ENCODE results near the gene TFR2. TPM values are rescaled to one million over a fixed set of nuclear protein-coding genes. Genes with fewer than 3 reads are reported as not detected.
A peak's percentile ranks its signal among the peaks of the same experiment; 100 is the strongest.

The TFR2 gene
- total and polyA plus RNA-seq, 9 donors: 0.22 to 2.2 (median 0.81) TPM

- 69% methylated on average over 12 of the region's 18 CpGs for WGBS (ENCODE audit: insufficient coverage)
- no peaks in the 10 kb centered on the region for H3K9me3 ChIP-seq (replicated peaks; ENCODE audit: control insufficient read depth, low read depth, low read length)
- peaks cover 25% of the 10 kb centered on the region for H3K4me1 ChIP-seq (ENCODE audit: control insufficient read depth, insufficient read depth, low read length)
- no peak overlapping the region for H3K27ac ChIP-seq (ENCODE audit: low read length)
- H3K4me3 ChIP-seq (ENCODE audit: low read length): no peak overlapping the region
- peaks cover 7% of the 10 kb centered on the region for H3K27me3 ChIP-seq (ENCODE audit: control insufficient read depth, insufficient read depth, low read length)
- DNase-seq: no peak
- H3K36me3 ChIP-seq (ENCODE audit: control insufficient read depth, insufficient read depth, low read length): no peaks in the 10 kb centered on the region
Measured at GRCh38 chr7:100599911-100600729, 41.2 kb downstream of the TFR2 start.

- H3K36me3 ChIP-seq (ENCODE audit: control insufficient read depth, insufficient read depth, low read length): no peaks in the 10 kb centered on the region
- H3K27ac ChIP-seq (ENCODE audit: low read length): no peak overlapping the region
- no peaks in the 10 kb centered on the region for H3K9me3 ChIP-seq (replicated peaks; ENCODE audit: control insufficient read depth, low read depth, low read length)
- H3K27me3 ChIP-seq (ENCODE audit: control insufficient read depth, insufficient read depth, low read length): no peaks in the 10 kb centered on the region
- no peak for DNase-seq
- H3K4me1 ChIP-seq (ENCODE audit: control insufficient read depth, insufficient read depth, low read length): peaks cover 12% of the 10 kb centered on the region
- 52% methylated on average over 2 of the region's 4 CpGs for WGBS (ENCODE audit: insufficient coverage)
- H3K4me3 ChIP-seq (ENCODE audit: low read length): no peak overlapping the region
Measured at GRCh38 chr7:100598425-100598824, 42.9 kb downstream of the TFR2 start.

- Histone ChIP-seq H3K4me1 (ENCODE audit: control insufficient read depth, insufficient read depth, low read length) (peaks cover 3% of the 10 kb centered on the region), H3K4me3 (ENCODE audit: low read length) (no peak overlapping the region), H3K27ac (ENCODE audit: low read length) (no peak overlapping the region), H3K9me3 (replicated peaks; ENCODE audit: control insufficient read depth, low read depth, low read length) (no peaks in the 10 kb centered on the region), H3K36me3 (ENCODE audit: control insufficient read depth, insufficient read depth, low read length) (no peaks in the 10 kb centered on the region), H3K27me3 (ENCODE audit: control insufficient read depth, insufficient read depth, low read length) (peaks cover 1% of the 10 kb centered on the region)
- WGBS (ENCODE audit: insufficient coverage): 100% methylated on average over 3 of the region's 7 CpGs
- DNase-seq: no peak
Measured at GRCh38 chr7:100595188-100595587, 46.2 kb downstream of the TFR2 start.

- Histone ChIP-seq H3K4me3 (ENCODE audit: low read length) (no peak overlapping the region), H3K36me3 (ENCODE audit: control insufficient read depth, insufficient read depth, low read length) (no peaks in the 10 kb centered on the region), H3K27me3 (ENCODE audit: control insufficient read depth, insufficient read depth, low read length) (peaks cover 10% of the 10 kb centered on the region), H3K4me1 (ENCODE audit: control insufficient read depth, insufficient read depth, low read length) (peaks cover 14% of the 10 kb centered on the region), H3K27ac (ENCODE audit: low read length) (no peak overlapping the region), H3K9me3 (replicated peaks; ENCODE audit: control insufficient read depth, low read depth, low read length) (no peaks in the 10 kb centered on the region)
- DNase-seq: no peak
- 90% methylated on average over 16 of the region's 17 CpGs for WGBS (ENCODE audit: insufficient coverage)
Measured at GRCh38 chr7:100591596-100591995, 49.8 kb downstream of the TFR2 start.

DNA sequence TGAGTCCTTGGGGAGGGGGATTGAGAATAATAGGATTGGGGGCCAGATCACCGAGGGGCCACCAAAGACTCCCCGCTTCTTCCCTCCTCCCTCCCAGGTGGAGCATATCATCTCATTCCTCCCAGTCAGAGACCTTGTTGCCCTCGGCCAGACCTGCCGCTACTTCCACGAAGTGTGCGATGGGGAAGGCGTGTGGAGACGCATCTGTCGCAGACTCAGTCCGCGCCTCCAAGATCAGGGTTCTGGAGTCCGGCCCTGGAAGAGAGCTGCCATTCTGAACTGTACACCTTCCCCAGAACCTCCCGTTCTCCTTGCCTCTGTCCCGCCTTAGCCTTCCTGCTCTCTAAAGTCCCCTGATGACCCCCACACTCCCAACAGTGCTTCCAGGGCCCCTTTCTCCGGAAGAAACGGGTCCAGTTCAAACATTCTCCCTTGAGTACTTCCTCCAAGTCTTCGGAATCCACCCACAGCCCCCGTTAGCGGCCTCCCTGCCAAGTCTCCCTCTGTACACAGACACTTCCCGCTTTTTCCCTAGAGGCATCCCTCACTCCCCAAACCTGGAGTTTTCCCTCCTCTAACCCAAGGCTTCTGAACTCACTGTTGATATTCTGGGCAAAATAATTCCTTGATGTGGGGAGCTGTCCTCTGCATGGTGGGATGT is 51.1 kb downstream of the TFR2 start:
- DNase-seq: peak; percentile 77
- H3K27me3 ChIP-seq (ENCODE audit: control insufficient read depth, insufficient read depth, low read length): peaks cover 10% of the 10 kb centered on the region
- 29% methylated on average over 18 of the region's 20 CpGs for WGBS (ENCODE audit: insufficient coverage)
- peak overlapping the region; percentile 38 for H3K4me3 ChIP-seq (ENCODE audit: low read length)
- H3K27ac ChIP-seq (ENCODE audit: low read length): peak overlapping the region; percentile 75
- H3K36me3 ChIP-seq (ENCODE audit: control insufficient read depth, insufficient read depth, low read length): no peaks in the 10 kb centered on the region
- H3K9me3 ChIP-seq (replicated peaks; ENCODE audit: control insufficient read depth, low read depth, low read length): no peaks in the 10 kb centered on the region
- H3K4me1 ChIP-seq (ENCODE audit: control insufficient read depth, insufficient read depth, low read length): peaks cover 17% of the 10 kb centered on the region

DNA sequence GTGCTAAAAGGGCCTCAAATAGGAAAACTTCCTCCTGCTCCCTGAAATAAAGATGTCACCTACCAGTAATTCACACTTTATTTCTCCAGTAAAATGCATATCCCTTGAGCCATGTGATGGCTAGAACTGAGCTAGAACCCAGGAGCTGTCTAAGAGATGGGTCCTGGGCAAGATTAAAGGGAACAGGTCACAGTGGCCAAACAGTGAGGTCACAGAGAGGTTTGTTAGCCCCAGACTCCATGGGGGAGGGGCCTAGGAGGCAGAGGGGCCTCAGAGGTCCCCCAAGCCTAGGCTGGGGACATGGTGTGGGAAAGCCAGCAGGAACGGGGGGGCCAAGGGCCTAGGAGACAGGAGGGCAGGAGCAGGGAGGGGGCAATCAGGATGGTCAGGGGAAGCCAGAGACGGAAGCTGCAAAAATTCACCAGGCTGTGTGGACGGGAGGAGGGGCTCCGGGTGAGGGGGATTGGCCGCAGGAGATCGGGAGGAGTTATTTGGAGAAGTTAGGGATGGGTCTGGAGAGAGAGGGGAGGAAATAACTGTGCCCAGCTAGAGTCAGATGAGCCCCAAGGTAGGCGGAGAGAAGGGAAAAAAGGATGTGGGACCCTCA is 51.9 kb downstream of the TFR2 start:
- peak overlapping the region; percentile 75 for H3K27ac ChIP-seq (ENCODE audit: low read length)
- peaks cover 10% of the 10 kb centered on the region for H3K27me3 ChIP-seq (ENCODE audit: control insufficient read depth, insufficient read depth, low read length)
- H3K4me1 ChIP-seq (ENCODE audit: control insufficient read depth, insufficient read depth, low read length): peaks cover 25% of the 10 kb centered on the region
- DNase-seq: peak; percentile 41
- H3K4me3 ChIP-seq (ENCODE audit: low read length): peak overlapping the region; percentile 38
- no peaks in the 10 kb centered on the region for H3K36me3 ChIP-seq (ENCODE audit: control insufficient read depth, insufficient read depth, low read length)
- H3K9me3 ChIP-seq (replicated peaks; ENCODE audit: control insufficient read depth, low read depth, low read length): no peaks in the 10 kb centered on the region
- 13% methylated on average over 7 of the region's 7 CpGs for WGBS (ENCODE audit: insufficient coverage)

DNA sequence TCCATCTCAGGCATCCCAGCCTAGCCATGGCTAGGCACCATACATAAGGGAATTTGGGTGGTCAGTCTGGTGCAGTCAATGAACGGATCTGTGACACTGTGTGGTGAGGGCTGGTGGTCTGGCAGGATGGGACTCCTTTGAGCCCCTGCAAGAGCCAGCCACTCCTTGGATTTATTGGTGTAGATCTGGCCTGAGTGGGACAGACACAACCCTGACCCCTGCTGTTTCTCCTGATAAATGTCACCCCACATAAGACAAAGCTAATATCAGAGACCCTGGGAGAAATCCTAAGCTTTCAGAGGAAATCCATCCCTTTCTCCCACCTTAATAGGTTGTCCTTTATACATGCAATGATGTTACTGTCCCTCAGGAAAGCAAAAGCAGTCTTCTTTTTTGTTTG is 52.9 kb downstream of the TFR2 start:
- H3K27ac ChIP-seq (ENCODE audit: low read length): no peak overlapping the region
- H3K9me3 ChIP-seq (replicated peaks; ENCODE audit: control insufficient read depth, low read depth, low read length): no peaks in the 10 kb centered on the region
- H3K4me3 ChIP-seq (ENCODE audit: low read length): no peak overlapping the region
- no peak for DNase-seq
- 57% methylated on average over 1 of the region's 1 CpG for WGBS (ENCODE audit: insufficient coverage)
- peaks cover 33% of the 10 kb centered on the region for H3K4me1 ChIP-seq (ENCODE audit: control insufficient read depth, insufficient read depth, low read length)
- H3K36me3 ChIP-seq (ENCODE audit: control insufficient read depth, insufficient read depth, low read length): no peaks in the 10 kb centered on the region
- peaks cover 10% of the 10 kb centered on the region for H3K27me3 ChIP-seq (ENCODE audit: control insufficient read depth, insufficient read depth, low read length)

DNA sequence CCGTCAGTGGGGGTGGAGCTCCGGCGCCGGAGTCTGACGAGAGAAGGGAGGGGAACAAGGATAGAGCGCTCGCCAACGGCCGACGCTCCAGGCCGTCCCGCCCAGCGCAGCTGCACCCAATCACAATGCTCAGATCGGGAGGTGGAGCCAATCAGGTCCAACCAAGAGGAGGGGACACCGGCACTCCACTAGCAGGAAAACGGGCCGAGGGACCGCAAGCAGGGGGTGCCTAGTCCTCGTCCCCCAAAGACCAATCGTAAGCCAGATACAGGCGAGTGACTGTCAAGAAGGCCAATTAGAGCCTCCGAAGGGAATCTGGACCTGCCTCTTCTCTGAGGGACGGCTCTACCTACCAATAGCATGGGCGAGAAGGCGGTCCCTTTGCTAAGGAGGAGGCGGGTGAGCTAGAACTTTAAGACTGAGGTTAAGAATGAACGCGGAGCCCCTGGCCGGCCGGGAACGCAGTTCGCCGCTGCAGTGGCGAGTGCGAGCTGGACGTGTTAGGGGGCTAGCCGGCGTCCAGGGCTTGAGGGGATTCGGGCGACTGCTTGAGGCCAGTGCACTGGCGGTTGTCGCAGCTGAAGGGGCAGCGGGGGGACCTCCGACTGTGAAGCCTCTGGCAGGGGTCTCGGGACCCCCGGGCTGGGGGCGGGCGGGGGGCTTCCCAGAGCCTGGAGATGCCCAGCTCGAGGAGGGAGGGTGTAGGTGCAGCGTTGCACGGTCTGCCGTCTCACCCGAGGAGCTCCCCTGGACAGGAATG is 54.9 kb downstream of the TFR2 start, which contains the start of gene FBXO24:
FBXO24 (plus strand) TSS at position 63 of the 760 bp plus-strand sequence; CDS start at position 361, 298 bp downstream.
- WGBS (ENCODE audit: insufficient coverage): 1% methylated on average over 52 of the region's 53 CpGs
- Histone ChIP-seq H3K27ac (ENCODE audit: low read length) (peak within 1 kb of the TSS; percentile 91), H3K4me1 (ENCODE audit: control insufficient read depth, insufficient read depth, low read length) (peaks cover 46% of the 10 kb centered on the region)

GRCh38 chr7:100585511-100586265 is 55.7 kb downstream of the TFR2 start, which contains the start of gene LRCH4:
LRCH4 (minus strand) TSS chr7:100586129; CDS start chr7:100586100, 29 bp downstream.
- peak within 1 kb of the TSS; percentile 89 for H3K4me3 ChIP-seq (ENCODE audit: low read length)
- H3K9me3 ChIP-seq (replicated peaks; ENCODE audit: control insufficient read depth, low read depth, low read length): no peaks in the 10 kb centered on the region
- H3K36me3 ChIP-seq (ENCODE audit: control insufficient read depth, insufficient read depth, low read length): peaks cover 25% of the 10 kb centered on the region
- H3K27me3 ChIP-seq (ENCODE audit: control insufficient read depth, insufficient read depth, low read length): peaks cover 10% of the 10 kb centered on the region
- under 1% methylated on average over 58 of the region's 61 CpGs for WGBS (ENCODE audit: insufficient coverage)
- H3K4me1 ChIP-seq (ENCODE audit: control insufficient read depth, insufficient read depth, low read length): peaks cover 46% of the 10 kb centered on the region
- H3K27ac ChIP-seq (ENCODE audit: low read length): peak within 1 kb of the TSS; percentile 91
- no peak for DNase-seq

More for the DNA sequence above, 54.9 kb downstream of the TFR2 start, which contains the start of gene FBXO24:
- Histone ChIP-seq H3K9me3 (replicated peaks; ENCODE audit: control insufficient read depth, low read depth, low read length) (no peaks in the 10 kb centered on the region), H3K4me3 (ENCODE audit: low read length) (peak within 1 kb of the TSS; percentile 89), H3K36me3 (ENCODE audit: control insufficient read depth, insufficient read depth, low read length) (peaks cover 18% of the 10 kb centered on the region), H3K27me3 (ENCODE audit: control insufficient read depth, insufficient read depth, low read length) (peaks cover 10% of the 10 kb centered on the region)
- peak; percentile 100 for DNase-seq

Measured in muscle of leg (tissue), 11 donors.